Nephron (organoid): ENCODE data around the gene PBX1.
A peak's percentile ranks its signal among the peaks of the same experiment; 100 is the strongest.

Source experiments
- H3K27ac Mint-ChIP-seq, 3 experiments: 2 replicates each; pipeline ENCODE4 v1.8.0; 2020; ENCODE audit warnings: mixed read lengths in 3 of 3, mild to moderate bottlenecking in 2 of 3, moderate library complexity in 1 of 3
- H3K27me3 Mint-ChIP-seq: 2 replicates; pipeline ENCODE4 v1.8.0; 2021; ENCODE audit warnings: low read depth, mild to moderate bottlenecking, moderate library complexity, mixed read lengths
- H3K36me3 Mint-ChIP-seq: 2 replicates; pipeline ENCODE4 v1.8.0; 2020; ENCODE audit warnings: low read depth, mixed read lengths
- H3K4me1 Mint-ChIP-seq: 2 replicates; pipeline ENCODE4 v1.8.0; 2020; ENCODE audit warnings: mixed read lengths
- H3K4me3 Mint-ChIP-seq, 3 experiments: 2 replicates each; pipeline ENCODE4 v1.8.0; 2020; ENCODE audit warnings: mild to moderate bottlenecking in 3 of 3, mixed read lengths in 3 of 3, moderate library complexity in 2 of 3
- H3K9me3 Mint-ChIP-seq: 2 replicates; pipeline ENCODE4 v1.8.0; 2020; ENCODE audit warnings: mixed read lengths
- CTCF ChIP-seq, 3 experiments: fragments of 200-600 bp; sonication (generic); IDR thresholded peaks; one replicate each; pipeline ENCODE4 v1.5.0; 2021; ENCODE audit warnings: antibody characterized with exemption in 3 of 3; ENCODE audit not compliant: unreplicated experiment in 3 of 3

Gene PBX1

GRCh38 chr1:164637461-164638375, 78.7 kb downstream of the PBX1 start:
- no peak for TF ChIP-seq CTCF (IDR thresholded peaks at IDR 0.05; ENCODE audit: unreplicated experiment in 3 of 3)
- Mint-ChIP-seq H3K27me3 (no peaks in the 10 kb centered on the region), H3K4me1 (peaks cover 80% of the 10 kb centered on the region), H3K27ac (peak overlapping the region; percentile 79 to 94 (median 84)), H3K9me3 (no peaks in the 10 kb centered on the region), H3K4me3 (peak overlapping the region in 1 of 3 experiments; percentile 9), H3K36me3 (peaks cover 42% of the 10 kb centered on the region)

- H3K36me3 Mint-ChIP-seq, result peaks cover 45% of the 10 kb centered on the region
Observed at GRCh38 chr1:164638492-164639202, 79.7 kb downstream of the PBX1 start.

GRCh38 chr1:164640686-164641352, 81.8 kb downstream of the PBX1 start:
- Mint-ChIP-seq H3K27ac (peak overlapping the region; percentile 7 to 94 (median 38)), H3K36me3 (peaks cover 56% of the 10 kb centered on the region), H3K9me3 (no peaks in the 10 kb centered on the region), H3K4me3 (peak overlapping the region in 1 of 3 experiments; percentile 17), H3K4me1 (peaks cover 83% of the 10 kb centered on the region), H3K27me3 (no peaks in the 10 kb centered on the region)
- no peak for TF ChIP-seq CTCF (IDR thresholded peaks at IDR 0.05; ENCODE audit: unreplicated experiment in 3 of 3)

More at GRCh38 chr1:164638492-164639202, 79.7 kb downstream of the PBX1 start:
- peak overlapping the region; percentile 79 to 94 (median 84) for H3K27ac Mint-ChIP-seq
- H3K27me3 Mint-ChIP-seq, result no peaks in the 10 kb centered on the region
- H3K9me3 Mint-ChIP-seq, result no peaks in the 10 kb centered on the region
- TF ChIP-seq CTCF (IDR thresholded peaks at IDR 0.05; ENCODE audit: unreplicated experiment in 3 of 3), result no peak
- peak overlapping the region in 1 of 3 experiments; percentile 18 for H3K4me3 Mint-ChIP-seq
- H3K4me1 Mint-ChIP-seq, result peaks cover 83% of the 10 kb centered on the region

GRCh38 chr1:164641353-164641730, 82.4 kb downstream of the PBX1 start:
- Mint-ChIP-seq H3K27me3 (no peaks in the 10 kb centered on the region), H3K27ac (peak overlapping the region in 2 of 3 experiments; percentile 7 to 94), H3K4me1 (peaks cover 83% of the 10 kb centered on the region), H3K4me3 (no peak overlapping the region), H3K36me3 (peaks cover 61% of the 10 kb centered on the region), H3K9me3 (no peaks in the 10 kb centered on the region)
- TF ChIP-seq CTCF (IDR thresholded peaks at IDR 0.05; ENCODE audit: unreplicated experiment in 3 of 3), result no peak

- Mint-ChIP-seq H3K9me3 (no peaks in the 10 kb centered on the region), H3K4me3 (peak overlapping the region in 1 of 3 experiments; percentile 28), H3K27me3 (no peaks in the 10 kb centered on the region), H3K4me1 (peaks cover 78% of the 10 kb centered on the region), H3K27ac (peak overlapping the region in 2 of 3 experiments; percentile 35 to 94), H3K36me3 (peaks cover 58% of the 10 kb centered on the region)
- TF ChIP-seq CTCF (IDR thresholded peaks at IDR 0.05; ENCODE audit: unreplicated experiment in 3 of 3), result no peak
Observed at GRCh38 chr1:164643018-164643417, 84.0 kb downstream of the PBX1 start.
